NCI-H748 (cell line): ENCODE results near the gene TUBB8B.
"Not testable (repeated sequence)": the region's sequence is repeated elsewhere in the genome, so short reads cannot be mapped to it uniquely, and the experiment has no call there.

ENCODE experiments used
- DNase-seq: peaks from one replicate; lab custom pipeline; 2025; ENCODE audit not compliant: unreplicated experiment; lab: John Stamatoyannopoulos, UW

Gene TUBB8B

GRCh38 chr18:49176-49665 lies at the start of gene TUBB8B:
TUBB8B (minus strand) TSS chr18:49615; CDS start chr18:49557, 58 bp downstream.
- not testable (repeated sequence) for DNase-seq

GRCh38 chr18:97252-97914 lies 48.0 kb upstream of the TUBB8B start:
- not testable (repeated sequence) for DNase-seq

- DNase-seq, result not testable (repeated sequence)
Measured at GRCh38 chr18:96767-97131, 47.3 kb upstream of the TUBB8B start.

GRCh38 chr18:96101-96766 lies 46.8 kb upstream of the TUBB8B start:
- DNase-seq, result peak; percentile 21

GRCh38 chr18:95580-95979 lies 46.2 kb upstream of the TUBB8B start:
- not testable (repeated sequence) for DNase-seq

- DNase-seq, result not testable (repeated sequence)
Measured at GRCh38 chr18:93897-94408, 44.5 kb upstream of the TUBB8B start.

GRCh38 chr18:91561-91960 lies 42.1 kb upstream of the TUBB8B start:
- DNase-seq, result not testable (repeated sequence)

GRCh38 chr18:90396-91193 lies 41.2 kb upstream of the TUBB8B start:
- DNase-seq, result not testable (repeated sequence)

GRCh38 chr18:89124-89523 lies 39.7 kb upstream of the TUBB8B start:
- not testable (repeated sequence) for DNase-seq

- DNase-seq, result not testable (repeated sequence)
Measured at GRCh38 chr18:84801-85200, 35.4 kb upstream of the TUBB8B start.

GRCh38 chr18:82626-83209 lies 33.3 kb upstream of the TUBB8B start:
- DNase-seq, result peak; percentile 12

GRCh38 chr18:80881-81280 lies 31.5 kb upstream of the TUBB8B start:
- not testable (repeated sequence) for DNase-seq

- not testable (repeated sequence) for DNase-seq
Measured at GRCh38 chr18:80202-80601, 30.8 kb upstream of the TUBB8B start.

GRCh38 chr18:75525-76160 lies 26.2 kb upstream of the TUBB8B start:
- DNase-seq, result not testable (repeated sequence)

GRCh38 chr18:73181-73777 lies 23.9 kb upstream of the TUBB8B start:
- peak; percentile 24 for DNase-seq

- DNase-seq, result not testable (repeated sequence)
Measured at GRCh38 chr18:67701-68100, 18.3 kb upstream of the TUBB8B start.

GRCh38 chr18:64279-64678 lies 14.9 kb upstream of the TUBB8B start:
- DNase-seq, result not testable (repeated sequence)

- not testable (repeated sequence) for DNase-seq
Measured at GRCh38 chr18:63656-64055, 14.2 kb upstream of the TUBB8B start.

- DNase-seq, result not testable (repeated sequence)
Measured at GRCh38 chr18:54388-54787, 5.0 kb upstream of the TUBB8B start.

GRCh38 chr18:48696-49095 lies 719 bp downstream of the TUBB8B start:
- DNase-seq, result not testable (repeated sequence)
